Fibroblast of skin of right quadriceps (primary cell): ENCODE data around the gene CIT.
A peak's percentile ranks its signal among the peaks of the same experiment; 100 is the strongest.
"Not testable (repeated sequence)": the region's sequence is repeated elsewhere in the genome, so short reads cannot be mapped to it uniquely, and the experiment has no call there.

Source experiments
- DNase-seq: peaks from one replicate; pipeline ENCODE4 v3.0.0-alpha.2; 2013

Gene CIT, protein sequence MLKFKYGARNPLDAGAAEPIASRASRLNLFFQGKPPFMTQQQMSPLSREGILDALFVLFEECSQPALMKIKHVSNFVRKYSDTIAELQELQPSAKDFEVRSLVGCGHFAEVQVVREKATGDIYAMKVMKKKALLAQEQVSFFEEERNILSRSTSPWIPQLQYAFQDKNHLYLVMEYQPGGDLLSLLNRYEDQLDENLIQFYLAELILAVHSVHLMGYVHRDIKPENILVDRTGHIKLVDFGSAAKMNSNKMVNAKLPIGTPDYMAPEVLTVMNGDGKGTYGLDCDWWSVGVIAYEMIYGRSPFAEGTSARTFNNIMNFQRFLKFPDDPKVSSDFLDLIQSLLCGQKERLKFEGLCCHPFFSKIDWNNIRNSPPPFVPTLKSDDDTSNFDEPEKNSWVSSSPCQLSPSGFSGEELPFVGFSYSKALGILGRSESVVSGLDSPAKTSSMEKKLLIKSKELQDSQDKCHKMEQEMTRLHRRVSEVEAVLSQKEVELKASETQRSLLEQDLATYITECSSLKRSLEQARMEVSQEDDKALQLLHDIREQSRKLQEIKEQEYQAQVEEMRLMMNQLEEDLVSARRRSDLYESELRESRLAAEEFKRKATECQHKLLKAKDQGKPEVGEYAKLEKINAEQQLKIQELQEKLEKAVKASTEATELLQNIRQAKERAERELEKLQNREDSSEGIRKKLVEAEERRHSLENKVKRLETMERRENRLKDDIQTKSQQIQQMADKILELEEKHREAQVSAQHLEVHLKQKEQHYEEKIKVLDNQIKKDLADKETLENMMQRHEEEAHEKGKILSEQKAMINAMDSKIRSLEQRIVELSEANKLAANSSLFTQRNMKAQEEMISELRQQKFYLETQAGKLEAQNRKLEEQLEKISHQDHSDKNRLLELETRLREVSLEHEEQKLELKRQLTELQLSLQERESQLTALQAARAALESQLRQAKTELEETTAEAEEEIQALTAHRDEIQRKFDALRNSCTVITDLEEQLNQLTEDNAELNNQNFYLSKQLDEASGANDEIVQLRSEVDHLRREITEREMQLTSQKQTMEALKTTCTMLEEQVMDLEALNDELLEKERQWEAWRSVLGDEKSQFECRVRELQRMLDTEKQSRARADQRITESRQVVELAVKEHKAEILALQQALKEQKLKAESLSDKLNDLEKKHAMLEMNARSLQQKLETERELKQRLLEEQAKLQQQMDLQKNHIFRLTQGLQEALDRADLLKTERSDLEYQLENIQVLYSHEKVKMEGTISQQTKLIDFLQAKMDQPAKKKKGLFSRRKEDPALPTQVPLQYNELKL (N-terminal part only)

DNA sequence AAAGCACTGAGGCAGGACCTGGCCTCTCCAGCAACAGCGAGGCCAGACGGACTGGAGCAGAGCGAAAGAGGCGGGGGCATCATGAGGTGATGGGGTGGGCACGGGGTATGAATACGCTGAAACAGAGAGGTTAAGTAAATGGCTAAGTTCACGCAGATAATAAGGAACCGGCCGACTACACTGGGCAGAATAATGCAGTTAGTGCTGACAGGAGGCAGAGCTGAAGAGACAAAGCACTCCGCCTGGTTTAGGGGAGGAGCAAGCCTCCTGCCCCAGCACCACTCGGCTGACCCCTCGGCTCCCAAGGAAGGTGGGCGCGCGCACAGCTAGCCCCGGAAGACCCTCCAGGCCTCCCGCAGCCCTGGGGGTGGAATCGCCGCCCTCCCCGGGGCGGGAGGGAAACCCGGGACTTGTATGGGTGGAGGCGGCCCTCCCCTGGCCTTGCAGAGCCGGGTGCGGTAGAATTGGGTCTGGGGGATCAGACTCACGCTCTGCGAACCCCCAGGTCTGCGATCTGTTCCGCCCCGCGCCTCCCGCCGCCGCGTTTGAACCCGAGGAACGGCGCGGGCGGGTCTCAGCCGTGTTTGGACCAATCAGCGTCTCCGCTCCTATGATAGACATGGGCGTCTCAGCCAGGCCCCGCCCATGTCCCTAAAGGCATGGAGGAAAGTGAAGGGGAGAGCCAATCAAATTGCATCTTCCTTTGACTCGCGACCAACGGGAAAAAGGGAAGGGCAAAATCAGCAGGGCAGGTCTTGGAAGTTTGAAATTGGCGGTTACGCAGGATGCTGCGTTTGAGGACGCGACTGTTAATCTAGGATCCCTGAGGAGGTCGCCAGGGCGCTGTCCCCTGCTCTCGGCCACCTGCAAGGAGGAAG lies at the start of gene CIT:
CIT (minus strand) TSS at position 560 of the 878 bp plus-strand sequence. CDS start 1,152 bp downstream, outside the sequence.
- DNase-seq: peak; percentile 95

DNA sequence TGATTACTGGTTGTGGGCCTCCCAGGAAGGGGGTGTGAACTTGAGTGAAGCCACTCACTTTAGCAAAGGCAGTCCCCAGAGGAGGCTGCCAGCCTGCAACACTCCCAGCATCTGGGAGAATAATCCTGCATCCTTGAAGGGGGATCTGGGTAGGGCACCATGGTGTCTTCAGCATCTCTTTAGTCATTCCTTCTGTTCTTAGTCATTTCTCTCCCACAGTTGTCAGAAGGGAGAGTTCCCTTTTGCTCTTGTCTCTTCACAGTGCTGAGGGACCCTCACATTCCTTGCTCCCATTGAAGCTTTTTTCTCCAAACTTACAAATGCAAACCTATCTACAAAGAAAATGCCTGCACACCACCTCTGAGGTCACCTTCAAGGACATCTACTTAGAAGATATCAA lies 48.1 kb upstream of the CIT start:
- DNase-seq: no peak

DNA sequence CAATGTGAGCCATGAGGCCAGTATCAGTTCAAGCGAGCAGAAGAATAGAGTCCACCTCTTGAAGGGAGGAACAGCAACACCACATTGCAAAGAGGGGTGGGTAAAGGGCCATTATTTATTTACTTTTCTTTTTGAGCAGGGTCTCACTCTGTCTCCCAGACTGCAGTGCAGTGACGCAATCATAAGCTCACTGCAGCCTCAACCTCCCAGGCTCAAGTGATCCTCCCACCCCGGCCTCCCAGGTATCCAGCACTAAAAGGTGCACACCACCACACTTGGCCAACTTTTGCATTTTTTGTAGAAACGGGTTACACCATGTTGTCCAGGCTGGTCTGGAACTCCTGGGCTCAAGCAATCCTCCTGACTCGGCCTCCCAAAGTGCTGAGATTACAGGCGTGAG lies 42.9 kb upstream of the CIT start:
- no peak for DNase-seq

DNA sequence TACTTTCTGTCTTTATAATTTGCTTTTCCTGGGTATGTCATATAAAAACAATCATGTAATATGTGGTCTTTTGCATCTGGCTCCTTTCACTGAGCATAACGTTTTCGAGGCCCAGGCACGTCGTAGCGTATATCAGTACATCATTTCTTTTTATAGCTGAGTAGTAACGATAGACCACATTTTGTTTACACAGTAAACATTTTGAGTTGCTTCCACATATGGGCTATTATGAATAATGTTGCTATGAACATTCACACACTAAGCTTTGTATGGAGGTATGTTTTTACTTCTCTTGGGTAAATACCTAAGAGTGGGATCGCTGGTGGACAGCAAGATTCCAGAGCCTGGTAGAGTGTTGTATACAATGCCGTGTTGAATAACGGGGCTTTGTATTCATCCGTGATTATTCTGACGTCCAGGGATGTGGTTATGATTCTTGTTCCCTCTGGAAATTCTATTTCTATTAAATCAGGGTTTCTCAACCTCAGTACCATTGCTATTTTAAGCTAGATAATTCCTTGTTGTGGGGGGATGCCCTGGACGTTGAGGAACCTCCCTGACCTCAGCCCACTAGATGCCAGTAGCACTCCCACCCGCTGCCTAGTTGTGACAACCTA lies 38.9 kb upstream of the CIT start:
- DNase-seq: no peak

DNA sequence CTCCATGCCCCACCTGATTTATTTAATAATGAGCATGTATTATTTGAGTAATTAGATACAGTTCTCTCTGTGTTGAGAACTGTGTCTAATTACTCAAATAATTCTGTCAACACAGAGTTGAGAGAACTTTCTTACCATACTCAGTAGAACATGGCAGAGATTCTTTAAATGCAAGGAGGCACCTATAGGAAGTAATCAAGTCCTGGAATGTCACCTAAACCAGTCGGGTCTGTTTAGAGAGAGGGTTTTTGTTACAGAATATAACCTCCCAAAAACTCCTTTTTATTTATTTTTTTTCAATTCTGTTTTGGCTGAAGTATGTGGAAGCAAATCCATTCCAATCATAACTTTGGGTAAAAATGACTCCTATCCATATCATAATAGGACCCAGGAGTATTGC lies 37.5 kb upstream of the CIT start:
- no peak for DNase-seq

DNA sequence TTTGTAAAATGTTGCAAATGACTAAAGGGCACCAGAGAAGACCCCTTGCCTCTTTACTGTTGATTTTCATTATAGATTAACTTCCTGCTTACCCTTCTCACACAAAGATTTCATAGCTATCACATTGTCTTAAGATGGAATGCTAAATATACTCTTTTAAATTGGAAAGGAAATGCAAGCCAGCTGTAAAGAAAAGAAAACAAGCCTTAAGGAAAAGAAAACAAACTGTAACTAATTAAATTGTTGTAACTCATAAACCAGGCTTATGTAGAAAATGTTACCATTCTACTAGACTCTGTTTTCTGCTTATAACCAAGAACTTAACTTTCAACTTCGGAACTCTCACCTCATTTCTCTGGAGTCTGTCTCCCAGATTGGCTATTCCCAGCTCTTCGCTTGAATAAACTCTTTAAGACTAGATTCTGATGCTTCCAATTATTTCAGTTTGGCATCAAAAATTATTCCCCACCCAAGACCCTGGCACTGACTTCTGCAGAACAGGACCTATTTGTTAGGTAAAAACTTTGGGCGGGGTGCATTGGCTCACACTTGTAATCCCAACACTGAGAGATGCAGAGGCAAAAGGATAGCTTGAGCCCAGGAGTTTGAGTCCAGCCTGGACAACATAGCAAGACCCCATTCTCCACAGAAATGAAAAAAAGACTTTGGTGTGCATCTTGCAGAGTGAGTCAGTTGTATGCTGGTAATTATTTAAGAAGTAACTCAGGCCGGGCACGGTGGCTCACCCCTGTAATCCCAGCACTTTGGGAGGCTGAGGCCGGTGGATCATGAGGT lies 36.6 kb upstream of the CIT start:
- no peak for DNase-seq

DNA sequence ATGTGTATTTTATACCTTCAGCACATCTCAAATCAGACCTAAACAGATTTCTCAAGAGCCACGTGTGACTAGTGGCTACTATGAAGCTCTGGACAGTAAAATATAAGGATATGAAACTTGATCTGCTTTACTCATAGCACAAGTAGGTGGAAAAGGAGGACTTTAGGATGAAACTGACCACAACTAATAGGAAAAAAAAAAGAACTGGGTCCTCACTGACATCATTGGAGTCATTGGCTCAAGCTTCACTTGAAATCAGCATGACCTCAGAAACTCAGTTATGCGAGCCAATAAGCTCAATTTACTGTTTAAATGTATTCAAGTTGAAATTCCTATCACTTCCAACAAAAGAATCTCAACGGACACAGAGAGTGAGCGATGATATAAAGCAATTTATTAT lies 34.1 kb upstream of the CIT start:
- peak; percentile 48 for DNase-seq

DNA sequence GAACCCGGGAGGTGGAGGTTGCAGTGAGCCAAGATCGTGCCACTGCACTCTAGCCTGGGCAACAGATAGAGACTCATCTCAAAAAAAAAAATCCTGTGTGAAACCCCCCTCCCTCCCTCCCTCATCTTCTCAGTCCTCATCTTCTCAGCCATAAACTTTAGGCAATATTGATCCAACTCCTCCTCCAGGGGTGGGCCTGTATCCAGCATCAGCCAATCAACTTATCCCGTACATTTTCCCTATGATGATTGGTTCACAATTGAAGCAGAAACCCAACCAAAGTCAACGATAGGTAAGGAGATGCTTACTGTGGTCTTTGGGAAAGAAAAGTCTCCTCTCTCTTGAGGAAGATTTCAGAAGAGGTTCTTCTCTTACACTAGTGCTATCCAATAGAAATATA lies 33.5 kb upstream of the CIT start:
- DNase-seq: no peak

DNA sequence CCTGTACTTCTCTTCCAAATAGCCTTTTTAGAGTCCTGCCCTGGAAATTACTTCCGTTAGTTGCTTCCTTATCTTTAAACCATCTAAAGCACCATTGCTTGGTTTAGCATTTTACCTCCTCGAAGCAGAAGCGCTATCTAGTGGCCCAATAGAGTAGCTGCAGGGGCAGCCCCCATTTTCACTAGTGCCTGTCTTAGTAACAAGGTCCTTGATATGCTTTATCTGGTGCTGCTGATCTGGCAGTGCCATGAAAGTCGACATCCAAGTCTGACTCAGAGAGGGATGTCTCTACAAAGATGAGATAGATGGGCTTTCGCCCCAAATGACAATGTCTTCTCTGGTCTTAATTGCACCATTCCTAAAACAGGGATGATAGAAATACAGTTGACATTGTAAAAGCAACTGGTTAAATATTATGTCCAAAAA lies 25.0 kb upstream of the CIT start:
- DNase-seq: peak; percentile 56

DNA sequence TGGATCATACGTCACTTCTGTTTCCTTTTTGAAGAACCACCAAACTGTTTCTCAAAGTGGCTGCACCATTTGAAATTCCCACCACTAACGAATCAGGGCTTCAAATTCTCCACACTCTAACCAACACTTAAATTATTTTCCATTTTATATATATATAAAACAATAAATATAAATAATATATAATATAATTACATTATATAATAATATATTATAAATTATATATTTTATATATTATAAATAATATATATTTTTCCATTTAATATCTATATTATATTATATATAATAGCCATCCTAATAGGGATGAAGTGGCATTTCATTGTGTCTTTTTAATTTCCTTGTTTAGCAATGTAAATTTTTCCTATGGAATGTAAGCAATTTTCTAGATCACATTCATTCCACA lies 24.6 kb upstream of the CIT start:
- DNase-seq: no peak

DNA sequence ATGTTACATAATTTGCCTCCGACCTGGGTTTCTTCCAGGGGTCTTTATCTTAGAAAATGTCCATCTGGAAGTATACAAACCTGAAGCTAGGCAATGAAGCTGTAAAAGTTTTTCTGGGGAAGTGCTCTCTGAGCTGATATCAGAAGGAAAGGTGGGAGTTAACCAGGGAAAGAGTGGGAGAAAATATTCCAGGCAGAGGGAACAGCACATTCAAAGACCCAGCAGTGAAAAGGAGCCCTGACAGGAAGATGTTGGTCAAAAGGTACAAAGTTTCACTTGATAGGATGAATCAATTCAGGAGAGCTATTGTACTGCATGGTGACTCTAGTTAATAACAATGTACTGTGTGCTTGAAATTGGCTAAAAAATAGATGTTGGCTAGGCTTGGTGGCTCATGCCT lies 17.8 kb upstream of the CIT start:
- DNase-seq: no peak

DNA sequence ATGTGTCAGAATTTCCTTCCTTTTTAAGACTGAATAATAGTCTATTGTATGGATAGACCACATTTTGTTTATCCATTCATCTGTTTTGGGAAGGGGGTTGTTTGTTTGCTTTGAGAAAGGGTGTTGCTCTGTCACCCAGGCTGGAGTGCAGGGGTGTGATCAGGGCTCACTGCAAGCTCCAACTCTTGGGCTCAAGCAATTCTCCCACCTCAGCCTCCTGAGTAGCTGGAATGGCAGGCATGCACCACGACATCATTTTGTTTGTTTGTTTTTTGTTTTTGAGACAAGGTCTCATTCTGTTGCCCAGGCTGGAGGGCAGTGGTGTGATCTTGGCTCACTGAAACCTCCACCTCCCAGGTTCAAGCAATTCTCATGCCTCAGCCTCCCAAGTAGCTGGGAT lies 15.5 kb upstream of the CIT start:
- DNase-seq: not testable (repeated sequence)

DNA sequence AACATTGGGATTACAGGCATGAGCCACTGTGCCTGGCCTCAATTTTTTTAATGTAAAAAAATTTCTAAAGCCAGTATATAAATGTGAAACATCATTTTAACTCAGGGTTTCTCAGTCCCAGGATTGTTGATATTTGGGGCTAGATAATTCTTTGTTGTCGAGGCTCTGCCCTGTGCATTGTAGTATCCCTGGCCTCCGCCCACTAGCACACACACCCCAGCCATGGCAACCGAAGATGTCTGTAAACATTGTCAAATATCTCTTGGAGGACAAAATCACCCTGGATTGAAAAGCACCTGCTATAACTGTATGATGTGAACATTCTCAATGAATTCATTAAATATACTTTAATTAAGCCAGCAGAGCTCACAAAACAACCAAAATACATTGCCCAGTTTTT lies 8.4 kb upstream of the CIT start:
- no peak for DNase-seq

DNA sequence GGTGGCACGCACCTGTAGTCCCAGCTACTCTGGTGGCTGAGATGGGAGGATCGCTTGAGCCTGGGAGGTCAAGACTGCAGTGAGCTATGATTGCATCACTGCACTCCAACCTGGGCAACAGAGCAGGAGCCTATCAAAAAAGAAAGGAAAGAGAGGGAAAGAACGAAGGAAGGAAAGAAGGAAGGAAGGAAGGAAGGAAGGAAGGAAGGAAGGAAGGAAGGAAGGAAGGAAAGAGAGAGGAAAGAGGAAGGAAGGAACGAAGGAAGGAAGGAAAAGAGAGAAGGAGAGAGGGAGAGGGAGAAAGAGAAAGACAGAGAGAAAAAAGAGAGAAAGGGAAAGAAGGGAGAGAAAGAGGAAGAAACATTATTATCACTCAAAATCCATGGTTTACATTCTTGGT lies 6.7 kb upstream of the CIT start:
- not testable (repeated sequence) for DNase-seq

DNA sequence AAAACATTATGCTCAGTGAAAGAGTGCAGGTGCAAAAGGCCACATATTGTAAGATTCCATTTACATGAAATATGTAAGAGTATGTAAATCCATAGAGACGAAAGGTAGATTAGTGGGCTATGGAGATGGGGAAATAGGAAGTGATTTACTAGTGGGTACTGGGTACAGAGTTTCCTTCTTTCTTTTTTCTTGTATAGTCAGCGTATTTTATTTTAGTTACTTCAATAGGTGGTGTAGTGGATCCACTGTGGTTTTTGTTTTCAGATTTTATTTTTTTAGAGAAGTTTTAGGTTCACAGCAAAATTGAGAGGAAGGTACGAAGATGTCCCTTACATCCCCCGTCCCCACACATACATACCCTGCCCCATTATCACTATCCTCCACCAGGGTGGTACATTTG lies 6.1 kb upstream of the CIT start:
- DNase-seq: no peak

DNA sequence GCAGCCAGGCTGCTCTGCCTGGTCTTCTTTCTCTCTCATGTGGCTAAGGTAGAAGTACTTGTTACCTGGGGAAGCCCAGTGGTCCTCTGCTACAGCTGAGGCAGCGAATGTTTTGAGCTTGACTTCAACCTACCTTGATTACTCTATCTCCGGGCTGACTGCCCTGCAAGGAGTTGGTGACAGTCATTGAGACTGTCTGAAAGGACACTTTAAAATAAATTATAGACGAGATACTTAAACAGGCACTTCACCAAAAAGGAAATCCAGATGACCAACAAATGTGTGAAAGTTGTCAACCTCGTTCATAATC lies 474 bp upstream of the CIT start:
- DNase-seq: no peak

DNA sequence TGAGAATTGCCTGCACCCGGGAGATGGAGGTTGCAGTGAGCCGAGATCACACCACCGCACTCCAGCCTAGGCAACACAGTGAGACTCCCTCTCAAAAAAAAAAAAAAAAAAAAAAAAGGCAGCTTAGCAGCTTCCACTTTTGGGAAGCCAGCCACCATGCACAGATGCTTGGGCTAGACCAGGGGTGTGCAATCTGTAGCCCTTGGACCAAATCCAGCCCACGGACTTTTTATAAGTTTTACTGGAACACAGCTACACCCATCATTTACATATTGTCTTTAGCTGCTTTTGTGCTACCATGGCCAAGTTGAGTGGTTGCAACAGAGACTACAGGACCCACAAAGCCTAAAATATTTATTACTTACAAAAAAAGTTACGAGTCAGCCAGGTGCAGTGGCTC lies 6.7 kb downstream of the CIT start:
- peak; percentile 14 for DNase-seq

DNA sequence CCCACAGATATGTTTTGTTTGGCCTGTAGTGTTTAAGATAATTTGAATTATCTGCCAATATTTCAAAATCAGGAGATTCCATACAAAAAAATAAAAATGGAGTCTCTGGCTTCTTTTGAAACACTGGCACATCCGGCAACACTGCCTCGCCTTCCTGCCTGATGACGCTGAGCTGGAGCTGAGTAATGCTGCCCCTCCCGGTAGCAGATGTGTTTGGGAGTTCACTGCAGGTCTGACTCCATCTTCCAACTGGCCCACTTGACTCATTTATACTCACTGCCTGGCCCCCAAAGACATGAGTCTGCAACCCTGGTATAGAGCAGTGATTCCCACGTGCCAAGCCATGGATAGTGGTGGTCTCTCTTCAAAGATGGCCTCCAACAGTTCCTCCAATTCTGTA lies 7.4 kb downstream of the CIT start:
- peak; percentile 88 for DNase-seq

DNA sequence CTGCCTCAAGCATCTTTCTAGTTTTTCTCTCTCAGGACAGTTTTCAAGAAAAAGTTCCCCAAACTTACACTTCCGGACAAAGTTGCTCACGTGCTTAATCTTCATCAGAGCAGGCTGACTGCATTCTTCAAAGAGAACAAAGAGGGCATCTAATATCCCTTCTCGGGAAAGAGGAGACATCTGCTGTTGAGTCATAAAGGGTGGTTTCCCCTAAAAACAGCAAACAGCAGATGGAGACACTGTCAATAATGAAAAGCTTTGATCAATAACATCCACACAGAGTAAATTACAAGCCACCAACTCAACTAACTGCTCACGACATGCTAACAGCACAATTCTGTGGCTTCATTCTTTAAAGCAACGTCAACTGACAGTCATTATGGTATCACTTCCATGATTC lies 8.1 kb downstream of the CIT start:
- DNase-seq: peak; percentile 53

DNA sequence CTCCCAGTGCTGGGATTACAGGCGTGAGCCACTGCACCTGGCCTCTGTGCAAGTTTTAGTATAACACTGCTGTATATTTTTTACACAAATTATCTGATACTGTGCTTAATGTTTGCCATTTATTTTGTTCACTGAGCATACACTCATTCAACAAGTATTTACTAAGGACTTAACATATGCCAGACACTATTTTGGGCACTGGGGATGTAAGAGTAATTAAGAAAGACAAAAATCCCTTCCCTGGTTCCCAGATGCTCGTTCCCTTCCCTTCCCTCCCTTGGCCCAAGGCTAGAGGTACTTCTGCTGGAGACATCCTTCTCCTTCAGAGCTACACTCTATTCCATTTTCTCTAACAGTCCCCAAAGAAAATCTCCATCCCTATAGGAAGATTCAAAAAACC lies 12.5 kb downstream of the CIT start:
- DNase-seq: no peak

DNA sequence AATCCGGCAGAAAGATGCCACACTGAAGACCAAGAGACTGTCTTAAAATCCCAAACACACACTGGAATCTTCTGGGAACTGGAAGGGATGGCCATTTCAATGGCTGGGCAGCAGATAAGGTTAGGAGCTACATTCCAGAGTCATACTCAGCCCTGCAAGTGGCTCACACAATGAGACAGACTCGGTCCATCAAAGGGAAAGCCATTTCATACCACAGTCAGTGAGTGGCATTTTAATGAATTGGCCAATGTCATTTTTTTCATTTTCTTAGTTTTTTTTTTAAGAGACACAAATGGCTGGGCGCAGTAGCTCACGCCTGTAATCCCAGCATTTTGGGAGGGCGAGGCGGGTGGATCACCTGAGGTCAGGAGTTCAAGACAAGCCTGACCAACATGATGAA lies 17.9 kb downstream of the CIT start:
- no peak for DNase-seq
